Caco-2 (cell line): ENCODE data around the gene RPS16. TPM values are rescaled to one million over a fixed set of nuclear protein-coding genes. Genes with fewer than 3 reads are reported as not detected.

Experiments
- BruUV-seq: library from RNA; stranded (reverse); fragments of 400-500 nt; replicated peaks from 2 replicates; lab custom pipeline; 2021; lab: Mats Ljungman, UMichigan
- CTCF ChIA-PET: fragments of 300-600 bp; sonication (Branson Sonifier 250); formaldehyde crosslinking; loops from one replicate; lab custom pipeline; 2022; ENCODE audit warnings: antibody characterized with exemption; lab: Charles Lee
- POLR2A ChIA-PET: fragments of 300-600 bp; sonication (Branson Sonifier 250); formaldehyde crosslinking; loops from one replicate; lab custom pipeline; 2022; ENCODE audit warnings: antibody characterized with exemption; lab: Charles Lee
- DNase-seq, 2 experiments: peaks; one replicate each; pipeline versions ENCODE4 v3.0.0 to v3.0.0-alpha.2; 2020 to 2022
- H3K27me3 ChIP-seq: replicated peaks from 2 replicates; pipeline ENCODE4 v1.6.0; 2011; ENCODE audit warnings: low read length; ENCODE audit not compliant: control insufficient read depth, insufficient read depth
- H3K36me3 ChIP-seq: 2 replicates; pipeline ENCODE4 v1.5.1; 2011; ENCODE audit warnings: low read length; ENCODE audit not compliant: control insufficient read depth, insufficient read depth
- H3K4me1 ChIP-seq: fragments of 250-450 bp; sonication (Bioruptor Pico); 2 replicates; pipeline ENCODE4 v1.5.1; 2020; ENCODE audit warnings: mild to moderate bottlenecking
- H3K4me3 ChIP-seq: 2 replicates; pipeline ENCODE4 v1.5.1; 2011; ENCODE audit warnings: low read depth, mild to moderate bottlenecking, control low read depth, low read length
- H3K9me3 ChIP-seq: fragments of 250-450 bp; sonication (Bioruptor Pico); 2 replicates; pipeline ENCODE4 v1.5.1; 2020; ENCODE audit warnings: mild to moderate bottlenecking, moderate library complexity
- H3K27ac Mint-ChIP-seq: one replicate; pipeline ENCODE4 v1.8.0; 2022; ENCODE audit warnings: mixed read lengths; ENCODE audit not compliant: unreplicated experiment
- H3K27me3 Mint-ChIP-seq: one replicate; pipeline ENCODE4 v1.8.0; 2022; ENCODE audit warnings: mixed read lengths; ENCODE audit not compliant: insufficient read depth, unreplicated experiment
- H3K36me3 Mint-ChIP-seq: one replicate; pipeline ENCODE4 v1.8.0; 2022; ENCODE audit warnings: mild to moderate bottlenecking, mixed read lengths; ENCODE audit not compliant: insufficient read depth, unreplicated experiment
- H3K4me1 Mint-ChIP-seq: one replicate; pipeline ENCODE4 v1.8.0; 2022; ENCODE audit warnings: low read depth, mixed read lengths; ENCODE audit not compliant: unreplicated experiment
- H3K4me3 Mint-ChIP-seq: one replicate; pipeline ENCODE4 v1.8.0; 2022; ENCODE audit warnings: mild to moderate bottlenecking, moderate library complexity, mixed read lengths; ENCODE audit not compliant: unreplicated experiment
- H3K9me3 Mint-ChIP-seq: one replicate; pipeline ENCODE4 v1.8.0; 2022; ENCODE audit warnings: mixed read lengths; ENCODE audit not compliant: unreplicated experiment
- intact Hi-C: fragments of 100-400 bp; cut with micrococcal nuclease; formaldehyde crosslinking; loops from one replicate; pipeline ENCODE4 v1.10.0; 2022; ENCODE audit not compliant: unreplicated experiment
- total RNA-seq: library from RNA; stranded (reverse); gene quantifications from 2 replicates; pipeline ENCODE4 v1.2.3, GENCODE V29; 2022
- TF ChIP-seq, protein P1 (sequence below), 2 experiments: fragments of 200-600 bp in 1 of 2; IDR thresholded peaks; 1 replicate in 1 of 2; 2 replicates in 1 of 2; pipeline versions ENCODE4 v1.5.1 to v1.8.0; 2011 to 2022; ENCODE audit warnings: antibody characterized with exemption in 1 of 2, control low read depth in 1 of 2, inconsistent platforms in 1 of 2, low read depth in 1 of 2, low read length in 1 of 2, mild to moderate bottlenecking in 1 of 2, moderate library complexity in 1 of 2; ENCODE audit not compliant: insufficient read depth in 1 of 2, severe bottlenecking in 1 of 2, unreplicated experiment in 1 of 2

RPS16 gene
- total RNA-seq, 1 experiment from 2014 or later = 2,801 TPM

DNA sequence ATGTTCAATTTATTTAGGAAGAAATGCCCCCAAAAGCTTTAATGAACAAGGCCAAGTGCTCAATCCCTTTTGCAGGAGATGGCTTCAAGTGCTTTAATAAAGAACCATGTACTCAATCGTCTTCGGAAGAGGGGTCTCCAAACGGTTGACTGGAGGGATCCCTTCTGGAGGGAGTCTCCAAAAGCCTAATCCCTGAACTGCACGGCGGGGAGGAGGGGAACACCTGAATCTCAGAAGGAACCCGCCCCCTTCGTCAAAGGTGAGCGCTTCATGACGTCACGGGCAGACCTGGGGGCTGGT is 45.3 kb downstream of the RPS16 start:
- TSS peak; percentile 45 for BruUV-seq
- H3K27me3 Mint-ChIP-seq = no peaks in the 10 kb centered on the region
- H3K4me3 ChIP-seq = peak overlapping the region; percentile 76
- peaks cover 9% of the 10 kb centered on the region for H3K36me3 ChIP-seq
- no peaks in the 10 kb centered on the region for H3K27me3 ChIP-seq
- CTCF ChIA-PET = interaction anchor here (0.7 to 1.4 kb wide), 5 partner anchors 24 to 90 kb away, joined by 3 to 8 read pairs (median 3); partner anchors contain the start of genes RPS16, SAMD4B and TIMM50
- H3K36me3 Mint-ChIP-seq = peaks cover 93% of the 10 kb centered on the region
- intact Hi-C loops = loop anchor here (5.0 kb wide), 1 partner anchor 48 kb away; the partner anchor contains the start of gene SAMD4B
- H3K9me3 Mint-ChIP-seq = no peaks in the 10 kb centered on the region
- TF ChIP-seq, protein P1, sequence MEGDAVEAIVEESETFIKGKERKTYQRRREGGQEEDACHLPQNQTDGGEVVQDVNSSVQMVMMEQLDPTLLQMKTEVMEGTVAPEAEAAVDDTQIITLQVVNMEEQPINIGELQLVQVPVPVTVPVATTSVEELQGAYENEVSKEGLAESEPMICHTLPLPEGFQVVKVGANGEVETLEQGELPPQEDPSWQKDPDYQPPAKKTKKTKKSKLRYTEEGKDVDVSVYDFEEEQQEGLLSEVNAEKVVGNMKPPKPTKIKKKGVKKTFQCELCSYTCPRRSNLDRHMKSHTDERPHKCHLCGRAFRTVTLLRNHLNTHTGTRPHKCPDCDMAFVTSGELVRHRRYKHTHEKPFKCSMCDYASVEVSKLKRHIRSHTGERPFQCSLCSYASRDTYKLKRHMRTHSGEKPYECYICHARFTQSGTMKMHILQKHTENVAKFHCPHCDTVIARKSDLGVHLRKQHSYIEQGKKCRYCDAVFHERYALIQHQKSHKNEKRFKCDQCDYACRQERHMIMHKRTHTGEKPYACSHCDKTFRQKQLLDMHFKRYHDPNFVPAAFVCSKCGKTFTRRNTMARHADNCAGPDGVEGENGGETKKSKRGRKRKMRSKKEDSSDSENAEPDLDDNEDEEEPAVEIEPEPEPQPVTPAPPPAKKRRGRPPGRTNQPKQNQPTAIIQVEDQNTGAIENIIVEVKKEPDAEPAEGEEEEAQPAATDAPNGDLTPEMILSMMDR (IDR thresholded peaks at IDR 0.05; ENCODE audit: insufficient read depth in 1 of 2, low read depth in 1 of 2, low read length in 1 of 2, severe bottlenecking in 1 of 2, unreplicated experiment in 1 of 2) = no peak
- H3K4me3 Mint-ChIP-seq = peak overlapping the region; percentile 99
- peaks cover 10% of the 10 kb centered on the region for H3K4me1 ChIP-seq
- peak overlapping the region; percentile 92 for H3K27ac Mint-ChIP-seq
- DNase-seq = no peak
- no peaks in the 10 kb centered on the region for H3K9me3 ChIP-seq
- POLR2A ChIA-PET = interaction anchor here (1.0 to 2.0 kb wide), 8 partner anchors 10 to 55 kb away, joined by 3 to 54 read pairs (median 6); partner anchors contain the start of genes RPS16, SAMD4B and SUPT5H
- H3K4me1 Mint-ChIP-seq = peaks cover 33% of the 10 kb centered on the region

DNA sequence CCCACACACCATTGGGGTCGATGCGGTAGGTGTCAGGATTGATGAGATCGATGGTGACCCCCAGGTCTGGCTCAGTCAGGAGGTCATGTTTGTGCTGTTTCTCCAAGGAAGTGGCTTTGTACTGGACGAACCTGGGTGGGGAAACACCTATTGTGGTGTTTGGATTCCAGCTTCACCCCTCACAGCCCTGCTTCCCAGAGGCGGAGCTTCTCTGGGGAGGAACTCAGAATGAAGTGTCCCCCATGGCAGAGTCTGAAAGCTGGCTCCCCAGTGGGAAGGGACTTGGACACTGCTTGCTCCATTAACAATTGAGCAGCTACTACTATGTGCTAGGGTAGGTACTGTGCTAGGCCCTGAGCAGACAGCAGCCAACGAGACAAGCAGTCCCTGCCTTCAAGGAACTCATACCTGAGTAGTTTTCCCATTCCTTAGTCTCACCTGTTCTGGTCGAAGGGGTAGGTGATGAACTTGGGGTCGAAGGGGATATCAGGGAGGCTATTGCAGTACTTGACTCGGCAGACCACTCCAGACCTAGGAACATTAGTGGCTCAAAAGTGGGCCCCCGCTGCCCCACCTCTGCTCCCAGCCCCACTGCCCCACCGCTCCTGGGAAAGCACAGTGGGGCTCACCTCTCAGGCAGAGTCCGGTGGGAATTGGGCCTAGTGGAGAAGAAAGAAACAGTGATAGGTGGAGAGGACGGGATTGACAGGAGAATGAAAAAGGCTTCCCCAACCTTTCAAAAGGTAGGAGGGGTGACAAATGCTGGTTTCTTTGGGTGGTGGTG is 45.9 kb downstream of the RPS16 start:
- Mint-ChIP-seq H3K27ac (peak overlapping the region; percentile 92), H3K4me1 (peaks cover 33% of the 10 kb centered on the region), H3K4me3 (peak overlapping the region; percentile 99), H3K27me3 (no peaks in the 10 kb centered on the region), H3K9me3 (no peaks in the 10 kb centered on the region), H3K36me3 (peaks cover 93% of the 10 kb centered on the region)
- ChIA-PET CTCF (no interaction called here), POLR2A (no interaction called here)
- intact Hi-C loops = loop anchor here (5.0 kb wide), 1 partner anchor 48 kb away; the partner anchor contains the start of gene SAMD4B
- BruUV-seq = no TSS peak
- peak overlapping the region; percentile 76 for H3K4me3 ChIP-seq
- no peaks in the 10 kb centered on the region for H3K9me3 ChIP-seq
- DNase-seq = no peak
- H3K4me1 ChIP-seq = peaks cover 10% of the 10 kb centered on the region
- H3K27me3 ChIP-seq = no peaks in the 10 kb centered on the region
- H3K36me3 ChIP-seq = peaks cover 9% of the 10 kb centered on the region
- TF ChIP-seq, protein P1 (IDR thresholded peaks at IDR 0.05; ENCODE audit: insufficient read depth in 1 of 2, low read depth in 1 of 2, low read length in 1 of 2, severe bottlenecking in 1 of 2, unreplicated experiment in 1 of 2) = no peak

DNA sequence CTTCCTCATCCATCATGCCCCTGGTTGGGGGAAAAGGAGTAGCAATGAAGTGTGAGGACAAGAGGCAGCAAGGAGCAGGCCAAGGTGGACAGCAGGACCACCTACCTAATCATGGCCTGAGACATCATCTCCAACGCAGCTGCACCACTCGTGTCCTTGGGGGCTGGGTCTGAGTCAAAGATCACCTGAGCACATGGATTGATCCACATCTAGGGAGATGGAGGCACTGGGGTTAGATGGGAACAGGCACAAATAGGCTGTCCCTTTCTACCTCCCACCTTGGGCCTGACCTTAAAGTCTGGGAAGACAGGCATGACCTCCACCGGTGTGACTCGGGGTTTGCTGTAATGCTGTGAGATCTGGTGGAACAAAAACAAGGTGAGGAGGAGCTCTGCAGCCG is 47.1 kb downstream of the RPS16 start:
- Histone ChIP-seq H3K27me3 (no peaks in the 10 kb centered on the region), H3K4me1 (peaks cover 10% of the 10 kb centered on the region), H3K9me3 (no peaks in the 10 kb centered on the region), H3K36me3 (peaks cover 10% of the 10 kb centered on the region), H3K4me3 (no peak overlapping the region)
- Mint-ChIP-seq H3K27ac (peak overlapping the region; percentile 92), H3K4me1 (peaks cover 33% of the 10 kb centered on the region), H3K9me3 (no peaks in the 10 kb centered on the region), H3K27me3 (no peaks in the 10 kb centered on the region), H3K36me3 (peaks cover 90% of the 10 kb centered on the region), H3K4me3 (peak overlapping the region; percentile 20)
- no peak for DNase-seq
- CTCF ChIA-PET = no interaction called here
- POLR2A ChIA-PET = no interaction called here
- no TSS peak for BruUV-seq
- TF ChIP-seq, protein P1 (IDR thresholded peaks at IDR 0.05; ENCODE audit: insufficient read depth in 1 of 2, low read depth in 1 of 2, low read length in 1 of 2, severe bottlenecking in 1 of 2, unreplicated experiment in 1 of 2) = no peak
- intact Hi-C loops = no loop called here
